Common myeloid progenitor, CD34-positive (primary cell): Measurements from ENCODE around the gene SLC43A2.

Experiments
- CTCF ChIA-PET: fragments of 350-600 bp; sonication (Branson Sonifier 250); formaldehyde crosslinking; loops from one replicate; lab custom pipeline; 2021; ENCODE audit warnings: antibody characterized with exemption; lab: Charles Lee
- POLR2A ChIA-PET: fragments of 350-600 bp; sonication (Branson Sonifier 250); formaldehyde crosslinking; loops from one replicate; lab custom pipeline; 2021; ENCODE audit warnings: antibody characterized with exemption; lab: Charles Lee
- DNase-seq, 3 donors: peaks; one replicate each; pipeline versions ENCODE4 v3.0.0 to v3.0.0-alpha.2; 2013
- H3K27ac ChIP-seq, 2 experiments: 1 replicate in 1 of 2; 2 replicates in 1 of 2; pipeline ENCODE4 v1.7.0; 2013; ENCODE audit warnings: inconsistent platforms in 2 of 2, low read length in 2 of 2, mild to moderate bottlenecking in 2 of 2, low read depth in 1 of 2, moderate library complexity in 1 of 2; ENCODE audit not compliant: severe bottlenecking in 2 of 2, insufficient read depth in 1 of 2, poor library complexity in 1 of 2
- H3K27me3 ChIP-seq, 5 experiments: replicated peaks in 2 of 5; 1 replicate in 3 of 5; 2 replicates in 2 of 5; pipeline versions ENCODE4 v1.6.1 to v1.7.0; 2013; ENCODE audit warnings: low read length in 4 of 5, mild to moderate bottlenecking in 2 of 5, moderate library complexity in 2 of 5, inconsistent platforms in 1 of 5; ENCODE audit not compliant: insufficient read depth in 5 of 5, control insufficient read depth in 4 of 5
- H3K36me3 ChIP-seq, 4 experiments: 1 replicate in 2 of 4; 2 replicates in 2 of 4; pipeline versions ENCODE4 v1.6.1 to v1.7.0; 2013; ENCODE audit warnings: low read length in 3 of 4, control low read depth in 1 of 4, mild to moderate bottlenecking in 1 of 4; ENCODE audit not compliant: control insufficient read depth in 4 of 4, insufficient read depth in 4 of 4
- H3K4me1 ChIP-seq, 4 experiments: 1 replicate in 3 of 4; 2 replicates in 1 of 4; pipeline versions ENCODE4 v1.6.1 to v1.7.1; 2013; ENCODE audit warnings: low read length in 3 of 4, mild to moderate bottlenecking in 3 of 4, control low read depth in 1 of 4, inconsistent platforms in 1 of 4, moderate library complexity in 1 of 4; ENCODE audit not compliant: control insufficient read depth in 4 of 4, insufficient read depth in 4 of 4; ENCODE audit errors: control extremely low read depth in 1 of 4
- H3K4me3 ChIP-seq, 7 experiments: 1 replicate in 4 of 7; 2 replicates in 3 of 7; pipeline versions ENCODE4 v1.5.1 to v1.7.0; 2013; ENCODE audit warnings: mild to moderate bottlenecking in 7 of 7, low read length in 6 of 7, moderate library complexity in 6 of 7, inconsistent platforms in 2 of 7, low read depth in 2 of 7, control low read depth in 1 of 7; ENCODE audit not compliant: insufficient read depth in 4 of 7, control insufficient read depth in 1 of 7; ENCODE audit errors: extremely low read depth in 1 of 7
- H3K9me3 ChIP-seq, 5 experiments: 1 replicate in 4 of 5; 2 replicates in 1 of 5; pipeline versions ENCODE4 v1.6.1 to v1.7.1; 2013; ENCODE audit warnings: low read length in 4 of 5, mild to moderate bottlenecking in 2 of 5, inconsistent platforms in 1 of 5, low read depth in 1 of 5, moderate library complexity in 1 of 5; ENCODE audit not compliant: control insufficient read depth in 4 of 5, insufficient read depth in 2 of 5; ENCODE audit errors: control extremely low read depth in 1 of 5
- whole genome bisulfite sequencing: methylation state at CpG from one replicate; pipeline ENCODE4 v1.1.5; 2013; ENCODE audit not compliant: insufficient coverage; 5-methylcytosine and 5-hydroxymethylcytosine counted together

Gene SLC43A2

DNA sequence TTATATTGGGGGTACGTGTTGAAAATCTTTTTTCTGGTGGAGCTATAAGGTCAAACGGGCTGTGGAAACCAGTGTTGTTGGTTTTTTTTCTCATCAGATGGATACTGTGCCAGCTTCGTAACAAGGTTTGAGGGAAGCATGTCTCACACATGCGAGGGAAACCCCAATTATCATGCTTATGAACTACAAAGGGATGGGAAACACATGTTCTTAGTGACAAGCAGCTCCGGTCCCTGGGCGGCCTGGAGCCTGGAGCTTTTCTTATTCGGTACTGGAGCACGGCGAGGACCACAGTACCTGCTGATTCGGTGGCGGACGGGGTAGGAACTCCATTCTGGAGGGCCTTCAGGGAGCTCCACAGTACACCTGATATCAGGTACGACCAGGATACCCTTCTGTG is 12.5 kb downstream of the SLC43A2 start:
- no peak for DNase-seq
- ChIA-PET POLR2A (interaction anchor here (0.7 to 1.3 kb wide), 2 partner anchors 18 to 42 kb away, joined by 4 read pairs; no protein-coding TSS in a partner anchor), CTCF (interaction anchor here (0.9 to 3.9 kb wide), 4 partner anchors 9 to 42 kb away, joined by 5 to 24 read pairs (median 8); partner anchors contain the start of gene SLC43A2)

DNA sequence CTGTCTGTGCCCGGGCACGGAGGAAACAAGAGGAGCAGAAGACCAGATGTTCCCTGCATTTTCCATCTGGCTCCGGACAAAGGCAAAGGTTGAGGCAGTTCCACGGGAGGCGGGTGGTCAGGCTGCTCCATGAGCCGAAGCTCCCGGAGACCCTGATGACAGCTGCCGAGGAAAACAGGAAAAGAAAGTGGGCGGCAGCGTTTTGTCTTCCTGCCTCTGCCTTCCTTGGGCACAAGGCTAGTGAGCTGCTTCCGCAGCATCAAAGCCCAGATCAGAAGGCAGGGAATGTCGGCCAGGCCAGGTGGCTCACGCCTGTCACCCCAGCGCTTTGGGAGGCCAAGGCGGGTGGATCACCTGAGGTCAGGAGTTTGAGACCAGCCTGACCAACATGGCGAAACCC is 16.2 kb downstream of the SLC43A2 start:
- Histone ChIP-seq H3K9me3 (no peaks in the 10 kb centered on the region), H3K27me3 (no peaks in the 10 kb centered on the region), H3K4me3 (no peak overlapping the region), H3K27ac (no peak overlapping the region), H3K4me1 (peaks cover 0 to 12% (median 1%) of the 10 kb centered on the region in 4 experiments), H3K36me3 (peaks cover 2 to 26% (median 16%) of the 10 kb centered on the region in 4 experiments)
- POLR2A ChIA-PET, result no interaction called here
- 96% methylated on average over 16 of the region's 16 CpGs for WGBS
- no peak for DNase-seq
- CTCF ChIA-PET, result no interaction called here

More for the DNA sequence above, 12.5 kb downstream of the SLC43A2 start:
- H3K9me3 ChIP-seq, result no peaks in the 10 kb centered on the region
- no peak overlapping the region for H3K4me3 ChIP-seq
- no peak overlapping the region for H3K27ac ChIP-seq
- WGBS, result 90% methylated on average over 12 of the region's 13 CpGs
- H3K4me1 ChIP-seq, result peaks cover 0 to 12% (median 6%) of the 10 kb centered on the region in 4 experiments
- H3K36me3 ChIP-seq, result peaks cover 2 to 27% (median 16%) of the 10 kb centered on the region in 4 experiments
- H3K27me3 ChIP-seq, result no peaks in the 10 kb centered on the region

DNA sequence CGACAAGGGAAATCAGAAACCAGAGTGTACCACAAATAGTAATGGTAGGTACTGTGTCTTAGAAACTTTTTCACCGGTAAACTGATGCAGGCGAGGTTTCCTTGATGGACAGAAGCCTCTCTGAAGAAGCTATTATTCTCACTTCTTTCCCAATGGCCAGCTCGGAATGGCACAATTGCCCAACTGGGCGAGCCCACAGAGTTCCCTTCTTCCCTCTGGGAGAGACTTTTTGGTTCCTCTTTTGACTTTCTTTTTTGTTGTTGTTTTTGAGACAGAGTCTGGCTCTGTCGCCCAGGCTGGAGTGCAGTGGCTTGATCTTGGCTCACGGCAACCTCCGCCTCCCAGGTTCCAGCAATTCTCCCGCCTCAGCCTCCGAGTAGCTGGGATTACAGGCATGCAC is 16.9 kb downstream of the SLC43A2 start:
- Histone ChIP-seq H3K4me3 (no peak overlapping the region), H3K36me3 (peaks cover 2 to 26% (median 16%) of the 10 kb centered on the region in 4 experiments), H3K4me1 (peaks cover 0 to 19% (median 7%) of the 10 kb centered on the region in 4 experiments), H3K27me3 (no peaks in the 10 kb centered on the region), H3K9me3 (no peaks in the 10 kb centered on the region), H3K27ac (no peak overlapping the region)
- DNase-seq, result no peak
- ChIA-PET POLR2A (no interaction called here), CTCF (interaction anchor here (0.9 kb wide), 1 partner anchor 37 kb away, joined by 3 read pairs; no protein-coding TSS in a partner anchor)
- WGBS, result 93% methylated on average over 5 of the region's 10 CpGs

DNA sequence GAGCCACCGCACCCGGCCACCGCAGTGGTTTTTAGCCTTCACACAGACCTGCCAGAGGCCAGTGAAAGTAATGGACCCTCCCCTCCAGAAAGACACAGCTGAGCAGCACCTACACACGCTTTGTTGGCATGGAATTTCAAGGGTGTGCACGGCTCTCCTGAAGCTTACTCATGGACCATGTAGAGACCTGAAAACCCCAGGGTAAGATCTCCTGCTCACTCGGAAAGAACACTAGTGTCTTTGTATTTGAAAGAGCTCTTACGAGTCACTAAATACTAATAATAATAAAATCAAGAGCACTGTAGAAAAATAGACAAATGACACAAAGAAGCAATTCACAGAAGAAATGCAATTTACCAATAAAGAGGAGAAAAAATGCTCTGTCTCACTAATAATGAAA is 20.0 kb downstream of the SLC43A2 start:
- no peak overlapping the region for H3K27ac ChIP-seq
- H3K36me3 ChIP-seq, result peaks cover 2 to 16% (median 11%) of the 10 kb centered on the region in 4 experiments
- ChIA-PET POLR2A (no interaction called here), CTCF (interaction anchor here (1.3 to 4.9 kb wide), 3 partner anchors 10 to 37 kb away, joined by 3 to 15 read pairs (median 8); partner anchors contain the start of genes SCARF1 and SLC43A2)
- peaks cover 5 to 43% (median 25%) of the 10 kb centered on the region in 4 experiments for H3K4me1 ChIP-seq
- WGBS, result 100% methylated on average over 5 of the region's 7 CpGs
- DNase-seq, result no peak
- H3K4me3 ChIP-seq, result no peak overlapping the region
- no peaks in the 10 kb centered on the region for H3K9me3 ChIP-seq
- H3K27me3 ChIP-seq, result no peaks in the 10 kb centered on the region

DNA sequence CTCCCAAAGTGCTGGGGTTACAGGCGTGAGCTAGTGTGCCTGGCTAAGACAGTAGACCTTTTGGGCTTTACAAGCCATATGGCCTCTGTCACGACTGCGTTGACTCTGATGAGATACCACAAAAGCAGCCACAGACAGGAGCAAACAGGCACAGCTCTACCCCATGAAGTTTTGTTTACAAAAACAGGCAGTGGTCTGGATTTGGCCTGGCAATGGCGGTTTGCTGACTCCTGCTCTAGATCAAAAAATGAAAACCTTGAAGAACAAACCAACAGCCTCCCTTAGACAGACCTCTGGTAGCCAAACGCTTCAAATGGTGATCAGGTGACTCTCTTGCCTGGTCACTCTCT is 20.7 kb downstream of the SLC43A2 start:
- no peaks in the 10 kb centered on the region for H3K27me3 ChIP-seq
- no peak overlapping the region for H3K4me3 ChIP-seq
- H3K4me1 ChIP-seq, result peaks cover 5 to 43% (median 25%) of the 10 kb centered on the region in 4 experiments
- DNase-seq, result no peak
- CTCF ChIA-PET, result interaction anchor here (1.0 to 4.9 kb wide), 7 partner anchors 11 to 38 kb away, joined by 3 to 15 read pairs (median 3); partner anchors contain the start of genes SCARF1 and SLC43A2
- POLR2A ChIA-PET, result interaction anchor here (0.9 kb wide), 2 partner anchors 18 to 22 kb away, joined by 3 read pairs; no protein-coding TSS in a partner anchor
- no peak overlapping the region for H3K27ac ChIP-seq
- 97% methylated on average over 5 of the region's 5 CpGs for WGBS
- H3K9me3 ChIP-seq, result no peaks in the 10 kb centered on the region
- H3K36me3 ChIP-seq, result peaks cover under 1 to 10% (median 6%) of the 10 kb centered on the region in 4 experiments

DNA sequence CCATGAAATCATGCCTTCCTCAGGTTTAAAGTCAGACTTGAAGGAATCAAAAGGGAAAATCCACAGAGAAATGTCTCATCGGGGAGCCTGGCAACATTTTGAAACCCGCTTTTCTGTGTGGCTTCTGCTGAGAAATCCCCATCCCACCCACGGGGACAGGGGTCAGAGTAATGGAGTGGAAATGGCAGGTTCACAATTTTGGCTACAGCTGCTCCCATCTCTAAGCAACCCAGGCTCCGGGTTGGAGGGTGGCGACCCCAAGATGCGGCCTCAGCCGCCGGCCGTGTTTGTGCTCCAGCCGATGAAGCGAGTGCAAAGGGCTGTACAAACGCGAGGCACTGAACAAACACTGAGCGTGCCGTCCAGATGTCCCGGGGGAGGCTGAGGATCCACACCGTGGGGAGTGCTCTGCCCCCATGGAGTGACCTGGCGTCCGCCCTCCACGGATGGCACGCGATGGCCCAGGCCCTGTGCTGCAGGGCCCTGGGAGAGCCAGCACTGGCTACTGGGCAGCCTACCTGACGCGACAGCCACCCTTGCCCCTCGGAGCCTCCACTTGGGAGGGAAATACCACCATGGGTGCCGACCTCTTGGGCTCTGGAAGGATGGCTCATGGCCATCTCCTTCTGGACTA is 22.2 kb downstream of the SLC43A2 start:
- ChIA-PET POLR2A (interaction anchor here (1.0 kb wide), 1 partner anchor 29 kb away, joined by 3 read pairs; no protein-coding TSS in a partner anchor), CTCF (interaction anchor here (1.6 to 4.9 kb wide), 5 partner anchors 10 to 32 kb away, joined by 4 to 15 read pairs (median 8); partner anchors contain the start of gene SLC43A2)
- Histone ChIP-seq H3K36me3 (peaks cover 0 to 7% (median 4%) of the 10 kb centered on the region in 4 experiments), H3K27me3 (no peaks in the 10 kb centered on the region), H3K27ac (no peak overlapping the region), H3K4me3 (no peak overlapping the region), H3K9me3 (peaks cover 0 to 7% (median 5%) of the 10 kb centered on the region in 5 experiments), H3K4me1 (peaks cover 5 to 41% (median 25%) of the 10 kb centered on the region in 4 experiments)
- DNase-seq, result no peak
- 98% methylated on average over 25 of the region's 26 CpGs for WGBS
